ACC112 (cell line): ENCODE measurements around the gene MST1R.
"Not testable (repeated sequence)": the region's sequence is repeated elsewhere in the genome, so short reads cannot be mapped to it uniquely, and the experiment has no call there.

Experiments used
- H2AFZ ChIP-seq: fragments of 200-600 bp; sonication (generic); one replicate; pipeline ENCODE4 v1.6.0; 2017; ENCODE audit warnings: antibody characterized with exemption, low read length; ENCODE audit not compliant: unreplicated experiment
- H3K27ac ChIP-seq: fragments of 200-600 bp; sonication (generic); 2 replicates; pipeline ENCODE4 v1.5.1; 2014; ENCODE audit warnings: low read depth, mild to moderate bottlenecking, antibody characterized with exemption, low read length, moderate library complexity
- H3K27me3 ChIP-seq: fragments of 200-600 bp; sonication (generic); 2 replicates; pipeline ENCODE4 v1.6.1; 2014; ENCODE audit warnings: mild to moderate bottlenecking, antibody characterized with exemption, low read length, moderate library complexity, mixed read lengths; ENCODE audit not compliant: insufficient read depth
- H3K36me3 ChIP-seq: fragments of 200-600 bp; sonication (generic); 2 replicates; pipeline ENCODE4 v1.6.1; 2016; ENCODE audit warnings: mild to moderate bottlenecking, antibody characterized with exemption, low read length, moderate library complexity, mixed read lengths; ENCODE audit not compliant: insufficient read depth
- H3K4me1 ChIP-seq: fragments of 200-600 bp; sonication (generic); one replicate; pipeline ENCODE4 v1.6.1; 2016; ENCODE audit warnings: low read length, mixed read lengths; ENCODE audit not compliant: insufficient read depth, unreplicated experiment, control insufficient read depth
- H3K4me3 ChIP-seq: fragments of 200-600 bp; sonication (generic); 2 replicates; pipeline ENCODE4 v1.5.1; 2014; ENCODE audit warnings: mild to moderate bottlenecking, low read depth, low read length
- H3K79me2 ChIP-seq: fragments of 200-600 bp; sonication (generic); one replicate; pipeline ENCODE4 v1.6.0; 2016; ENCODE audit warnings: low read length; ENCODE audit not compliant: control insufficient read depth, unreplicated experiment, insufficient read depth

Gene MST1R

GRCh38 chr3:49929291-49930167 is 25.9 kb upstream of the MST1R start, which contains the start of gene MON1A:
Gene MON1A, minus strand, starts transcription at chr3:49929811. Its CDS starts 16,465 bp downstream, at chr3:49913346.
- peaks cover 5% of the 10 kb centered on the region for H3K79me2 ChIP-seq
- H3K4me3 ChIP-seq = peak within 1 kb of the TSS; percentile 85
- H3K36me3 ChIP-seq = no peaks in the 10 kb centered on the region
- peaks cover 14% of the 10 kb centered on the region for H3K4me1 ChIP-seq
- peak within 1 kb of the TSS; percentile 84 for H2AFZ ChIP-seq
- H3K27ac ChIP-seq = peak within 1 kb of the TSS; percentile 5; the same call in 1 of the 2 replicates
- H3K27me3 ChIP-seq = no peaks in the 10 kb centered on the region

DNA sequence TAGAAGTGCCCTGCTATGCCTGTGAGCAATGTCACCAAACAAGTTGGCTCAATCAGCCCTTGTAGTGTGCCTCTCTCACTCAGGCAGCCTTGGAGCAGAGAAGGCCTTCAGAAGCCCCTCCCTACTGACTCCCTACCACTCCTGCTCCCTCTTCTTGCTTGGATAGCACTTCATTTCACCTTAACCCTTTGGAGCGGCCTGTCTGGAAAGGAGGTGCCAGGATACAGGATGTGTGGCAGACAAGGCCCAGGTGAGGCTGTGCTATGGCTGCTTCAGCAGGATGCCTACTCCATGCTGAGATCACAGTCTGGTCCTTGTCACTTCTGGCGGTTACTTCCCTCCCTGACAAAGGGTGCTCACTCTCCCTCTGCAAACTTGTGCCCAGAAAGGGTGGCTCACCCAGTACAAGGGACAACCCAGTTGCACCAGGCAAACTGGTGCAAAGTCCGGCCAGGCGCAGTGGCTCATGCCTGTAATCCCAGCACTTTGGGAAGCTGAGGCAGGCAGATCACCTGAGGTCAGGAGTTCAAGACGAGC is 24.9 kb upstream of the MST1R start:
- Histone ChIP-seq H3K4me1 (peaks cover 20% of the 10 kb centered on the region), H2AFZ (no peak overlapping the region), H3K27me3 (no peaks in the 10 kb centered on the region), H3K36me3 (no peaks in the 10 kb centered on the region), H3K27ac (no peak overlapping the region), H3K4me3 (peak overlapping the region; percentile 85), H3K79me2 (peaks cover 8% of the 10 kb centered on the region)

DNA sequence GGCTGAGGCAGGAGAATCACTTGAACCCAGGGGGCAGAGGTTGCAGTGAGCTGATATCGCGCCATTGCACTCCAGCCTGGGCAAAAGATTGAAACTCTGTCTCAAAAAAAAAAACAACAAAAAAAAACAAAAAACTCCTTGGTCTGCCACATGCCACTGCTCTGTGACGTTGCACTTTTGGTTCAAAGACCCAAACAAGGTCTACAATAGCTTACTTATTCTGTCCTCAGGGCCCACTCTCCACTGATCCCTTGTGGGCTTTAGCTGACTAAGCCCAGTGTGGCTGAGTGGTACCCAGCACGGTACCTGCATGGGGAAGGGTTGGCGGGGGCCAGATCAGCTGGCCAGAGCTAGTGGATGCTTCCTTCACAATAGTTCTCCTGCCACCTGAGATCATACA is 24.1 kb upstream of the MST1R start:
- Histone ChIP-seq H3K4me1 (peaks cover 20% of the 10 kb centered on the region), H3K79me2 (peaks cover 8% of the 10 kb centered on the region), H3K36me3 (no peaks in the 10 kb centered on the region), H3K27me3 (no peaks in the 10 kb centered on the region), H2AFZ (no peak overlapping the region), H3K4me3 (no peak overlapping the region; the same call in 1 of the 2 replicates), H3K27ac (no peak overlapping the region)

DNA sequence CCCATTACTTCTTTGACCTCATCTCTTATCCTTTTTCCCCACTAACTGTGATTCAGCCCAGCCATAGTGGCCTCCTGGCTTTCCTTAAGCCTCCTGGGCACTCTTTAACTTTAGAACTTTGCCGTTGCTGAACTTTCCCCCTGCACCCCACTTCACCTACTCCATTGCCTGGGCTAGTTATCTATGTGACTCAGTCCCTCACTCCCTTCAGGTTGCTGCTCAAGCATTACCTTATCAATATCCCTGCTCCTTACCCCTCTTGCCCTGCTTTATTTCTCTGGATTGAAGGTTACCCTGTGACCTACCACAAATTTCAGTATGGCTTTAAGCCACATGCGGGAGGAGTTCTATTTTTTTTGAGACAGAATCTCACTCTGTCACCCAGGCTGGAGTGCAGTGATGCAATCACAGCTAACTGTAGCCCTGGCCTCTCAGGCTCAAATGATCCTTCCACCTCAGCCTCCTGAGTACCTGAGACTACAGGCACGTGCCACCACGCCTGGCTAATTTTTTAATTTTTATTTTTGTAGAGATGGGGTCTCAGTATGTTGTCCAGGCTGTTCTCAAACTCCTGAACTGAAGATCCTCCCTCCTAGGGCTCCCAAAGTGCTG is 22.6 kb upstream of the MST1R start:
- Histone ChIP-seq H3K36me3 (no peaks in the 10 kb centered on the region), H3K79me2 (peaks cover 8% of the 10 kb centered on the region), H3K27ac (no peak overlapping the region), H3K4me1 (peaks cover 20% of the 10 kb centered on the region), H2AFZ (no peak overlapping the region), H3K4me3 (no peak overlapping the region), H3K27me3 (no peaks in the 10 kb centered on the region)

- no peaks in the 10 kb centered on the region for H3K27me3 ChIP-seq
- H3K36me3 ChIP-seq = no peaks in the 10 kb centered on the region
- no peak overlapping the region for H2AFZ ChIP-seq
- H3K4me1 ChIP-seq = peaks cover 20% of the 10 kb centered on the region
- no peak overlapping the region for H3K27ac ChIP-seq
- H3K79me2 ChIP-seq = peaks cover 8% of the 10 kb centered on the region
- no peak overlapping the region for H3K4me3 ChIP-seq
Observed at GRCh38 chr3:49925485-49925884, 21.8 kb upstream of the MST1R start.

GRCh38 chr3:49924683-49925082 is 21.0 kb upstream of the MST1R start:
- Histone ChIP-seq H3K27me3 (no peaks in the 10 kb centered on the region), H3K4me3 (no peak overlapping the region), H3K36me3 (no peaks in the 10 kb centered on the region), H2AFZ (no peak overlapping the region), H3K27ac (peak overlapping the region; percentile 47; the same call in 1 of the 2 replicates), H3K4me1 (peaks cover 15% of the 10 kb centered on the region), H3K79me2 (peaks cover 8% of the 10 kb centered on the region)

- H3K4me3 ChIP-seq, H3K79me2 ChIP-seq, H3K27me3 ChIP-seq, H3K27ac ChIP-seq, H3K4me1 ChIP-seq, H3K36me3 ChIP-seq, H2AFZ ChIP-seq: not testable (repeated sequence)
Observed at GRCh38 chr3:49917806-49918590, 14.3 kb upstream of the MST1R start.

DNA sequence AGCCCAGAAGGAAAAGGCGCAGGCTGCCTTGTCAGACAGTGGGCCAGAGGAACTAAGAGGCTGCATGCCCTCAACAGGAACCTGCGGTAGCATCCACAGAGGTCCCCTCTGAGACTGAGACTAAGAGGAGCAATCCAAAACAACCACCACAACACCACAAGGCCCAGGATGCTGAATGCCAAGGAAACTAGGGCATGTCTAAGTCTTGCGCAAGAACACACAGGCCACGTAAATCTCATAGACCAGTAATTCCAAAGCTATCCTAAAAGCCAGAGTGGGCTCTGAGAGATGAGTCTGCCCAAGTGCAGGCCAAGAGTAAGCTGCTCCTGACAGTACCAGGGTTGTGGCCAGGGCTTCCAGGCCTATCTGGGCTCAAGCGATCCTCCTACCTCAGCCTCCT is 13.0 kb upstream of the MST1R start:
- H3K4me1 ChIP-seq = no peaks in the 10 kb centered on the region
- no peaks in the 10 kb centered on the region for H3K27me3 ChIP-seq
- no peak overlapping the region for H2AFZ ChIP-seq
- no peaks in the 10 kb centered on the region for H3K36me3 ChIP-seq
- H3K79me2 ChIP-seq = no peaks in the 10 kb centered on the region
- H3K27ac ChIP-seq = no peak overlapping the region
- no peak overlapping the region for H3K4me3 ChIP-seq

- Histone ChIP-seq H3K27me3 (no peaks in the 10 kb centered on the region), H3K4me1 (no peaks in the 10 kb centered on the region), H3K27ac (no peak overlapping the region), H3K79me2 (no peaks in the 10 kb centered on the region), H2AFZ (no peak overlapping the region), H3K36me3 (no peaks in the 10 kb centered on the region), H3K4me3 (no peak overlapping the region)
Observed at GRCh38 chr3:49914906-49915305, 11.2 kb upstream of the MST1R start.

DNA sequence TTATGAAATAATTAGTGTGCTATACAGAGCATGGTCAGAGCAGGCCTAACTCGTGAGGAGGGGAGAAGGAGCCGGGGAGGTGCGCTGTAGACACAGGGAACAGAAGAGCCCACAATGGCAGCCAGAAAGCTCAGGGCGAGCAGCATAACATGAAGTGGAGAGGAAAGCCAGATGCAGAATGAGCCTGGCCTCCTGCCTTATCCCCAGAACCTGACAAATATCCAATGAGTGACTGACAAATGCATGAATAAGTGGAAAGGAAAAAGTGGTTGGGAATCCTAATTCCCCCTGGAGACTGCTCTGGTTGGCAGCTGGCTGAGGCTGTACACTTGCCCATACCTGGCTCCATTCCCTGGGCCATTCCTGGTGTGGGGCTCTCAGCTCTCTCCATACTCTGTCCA is 9.2 kb upstream of the MST1R start:
- Histone ChIP-seq H2AFZ (no peak overlapping the region), H3K4me3 (no peak overlapping the region), H3K4me1 (no peaks in the 10 kb centered on the region), H3K27ac (no peak overlapping the region), H3K36me3 (no peaks in the 10 kb centered on the region), H3K79me2 (no peaks in the 10 kb centered on the region), H3K27me3 (no peaks in the 10 kb centered on the region)
